Non-pigmented ciliary epithelial cell (primary cell): Measurements from ENCODE around the gene HS3ST5.
"Not testable (repeated sequence)": the region's sequence is repeated elsewhere in the genome, so short reads cannot be mapped to it uniquely, and the experiment has no call there.

Experiments
- DNase-seq: peaks from one replicate; pipeline ENCODE4 v3.0.0-alpha.2; 2010; ENCODE audit warnings: low read depth

HS3ST5 gene

GRCh38 chr6:114334237-114334636, 8.6 kb downstream of the HS3ST5 start:
- no peak for DNase-seq

- DNase-seq: no peak
Observed at GRCh38 chr6:114327074-114327473, 15.7 kb downstream of the HS3ST5 start.

- DNase-seq: no peak
Observed at GRCh38 chr6:114323784-114324183, 19.0 kb downstream of the HS3ST5 start.

GRCh38 chr6:114319749-114320148, 23.1 kb downstream of the HS3ST5 start:
- DNase-seq: no peak

GRCh38 chr6:114315831-114316595, 26.8 kb downstream of the HS3ST5 start:
- no peak for DNase-seq

GRCh38 chr6:114313816-114314215, 29.0 kb downstream of the HS3ST5 start:
- DNase-seq: not testable (repeated sequence)

- DNase-seq: no peak
Observed at GRCh38 chr6:114312931-114313330, 29.9 kb downstream of the HS3ST5 start.

- no peak for DNase-seq
Observed at GRCh38 chr6:114310053-114310452, 32.8 kb downstream of the HS3ST5 start.

GRCh38 chr6:114304304-114304887, 38.4 kb downstream of the HS3ST5 start:
- no peak for DNase-seq

GRCh38 chr6:114301596-114302219, 41.1 kb downstream of the HS3ST5 start:
- DNase-seq: no peak

- no peak for DNase-seq
Observed at GRCh38 chr6:114297135-114297534, 45.7 kb downstream of the HS3ST5 start.

- no peak for DNase-seq
Observed at GRCh38 chr6:114292431-114292830, 50.4 kb downstream of the HS3ST5 start.

GRCh38 chr6:114291428-114291827, 51.4 kb downstream of the HS3ST5 start:
- DNase-seq: no peak

- no peak for DNase-seq
Observed at GRCh38 chr6:114290864-114291263, 52.0 kb downstream of the HS3ST5 start.

GRCh38 chr6:114288701-114289495, 53.9 kb downstream of the HS3ST5 start:
- no peak for DNase-seq

GRCh38 chr6:114287461-114287860, 55.4 kb downstream of the HS3ST5 start:
- DNase-seq: no peak

GRCh38 chr6:114286211-114286610, 56.6 kb downstream of the HS3ST5 start:
- no peak for DNase-seq

- no peak for DNase-seq
Observed at GRCh38 chr6:114284281-114284680, 58.5 kb downstream of the HS3ST5 start.

- no peak for DNase-seq
Observed at GRCh38 chr6:114282292-114282691, 60.5 kb downstream of the HS3ST5 start.

- DNase-seq: no peak
Observed at GRCh38 chr6:114281496-114281895, 61.3 kb downstream of the HS3ST5 start.

GRCh38 chr6:114280239-114280982, 62.4 kb downstream of the HS3ST5 start:
- DNase-seq: no peak

GRCh38 chr6:114277220-114277619, 65.6 kb downstream of the HS3ST5 start:
- DNase-seq: no peak
